GM23248 (cell line): Measurements from ENCODE around the gene TMEM253.

Experiments
- EZH2 ChIP-seq: fragments of 200-600 bp; sonication (generic); IDR thresholded peaks from 2 replicates; pipeline ENCODE4 v1.6.1; 2018; ENCODE audit warnings: antibody characterized with exemption, mild to moderate bottlenecking; ENCODE audit not compliant: insufficient read depth, poor library complexity, severe bottlenecking
- EZH2phosphoT487 ChIP-seq: fragments of 200-600 bp; sonication (generic); IDR thresholded peaks from 2 replicates; pipeline ENCODE4 v1.6.1; 2018; ENCODE audit warnings: antibody characterized with exemption, moderate library complexity, mild to moderate bottlenecking, low read depth; ENCODE audit not compliant: insufficient read depth

DNA sequence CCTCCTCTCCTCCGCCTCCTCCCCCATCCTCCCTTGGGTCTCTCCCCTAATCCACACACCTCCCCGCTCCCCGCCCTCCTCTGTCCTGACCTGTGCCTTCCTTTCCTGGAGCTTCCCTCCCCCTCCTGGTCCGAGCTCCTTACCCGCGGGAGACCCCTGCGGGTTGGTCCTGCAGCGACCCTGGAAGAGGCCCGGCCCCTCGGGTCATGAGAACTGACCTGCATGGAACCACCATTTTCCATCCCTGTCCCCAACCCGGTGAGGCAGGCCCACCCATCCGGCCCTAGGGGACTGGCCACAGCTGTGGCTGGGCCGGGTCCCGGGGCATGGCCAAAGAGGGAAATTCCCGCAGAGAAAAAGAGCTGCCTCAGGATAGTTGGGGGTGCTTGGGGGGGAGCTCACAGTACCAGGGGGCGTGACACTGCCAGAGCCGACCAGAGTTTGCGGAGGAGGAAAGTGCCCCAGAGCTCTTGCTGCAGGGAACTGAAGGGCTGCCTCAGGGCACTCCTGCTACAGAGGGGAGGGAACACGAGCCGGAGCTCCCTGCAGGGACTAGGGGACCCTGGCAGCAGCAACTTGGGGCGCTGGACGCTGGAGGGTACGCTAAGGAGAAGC, 30.1 kb upstream of the TMEM253 start:
- no peak for TF ChIP-seq EZH2
- no peak for TF ChIP-seq EZH2phosphoT487
